ENCODE results near the gene HMGXB4.
A peak's percentile ranks its signal among the peaks of the same experiment; 100 is the strongest.

Gene HMGXB4

GRCh38 chr22:35253946-35254345 lies 3.3 kb upstream of the HMGXB4 start:
- no peak for DNase-seq (ENCODE audit: low read depth in 2 of 2, low spot score in 1 of 2)

- DNase-seq (ENCODE audit: low read depth in 2 of 2, low spot score in 1 of 2) = no peak
These were observed 332 bp upstream of the HMGXB4 start for GRCh38 chr22:35257002-35257320.

- DNase-seq (ENCODE audit: low read depth in 2 of 2, low spot score in 1 of 2) = no peak
These were observed 1.1 kb downstream of the HMGXB4 start for GRCh38 chr22:35258191-35258988.

GRCh38 chr22:35264986-35265385 lies 7.7 kb downstream of the HMGXB4 start:
- DNase-seq (ENCODE audit: low read depth in 2 of 2, low spot score in 1 of 2) = no peak

- no peak for DNase-seq (ENCODE audit: low read depth in 2 of 2, low spot score in 1 of 2)
These were observed 9.0 kb downstream of the HMGXB4 start for GRCh38 chr22:35266277-35266676.

GRCh38 chr22:35269630-35270029 lies 12.3 kb downstream of the HMGXB4 start:
- no peak for DNase-seq (ENCODE audit: low read depth in 2 of 2, low spot score in 1 of 2)

- no peak for DNase-seq (ENCODE audit: low read depth in 2 of 2, low spot score in 1 of 2)
These were observed 17.0 kb downstream of the HMGXB4 start for GRCh38 chr22:35274154-35274871.

- DNase-seq (ENCODE audit: low read depth in 2 of 2, low spot score in 1 of 2) = no peak
These were observed 18.3 kb downstream of the HMGXB4 start for GRCh38 chr22:35275580-35275979.

GRCh38 chr22:35276019-35276418 lies 18.7 kb downstream of the HMGXB4 start:
- DNase-seq (ENCODE audit: low read depth in 2 of 2, low spot score in 1 of 2) = no peak

GRCh38 chr22:35288116-35288515 lies 30.8 kb downstream of the HMGXB4 start:
- no peak for DNase-seq (ENCODE audit: low read depth in 2 of 2, low spot score in 1 of 2)

- DNase-seq (ENCODE audit: low read depth in 2 of 2, low spot score in 1 of 2) = no peak
These were observed 35.5 kb downstream of the HMGXB4 start for GRCh38 chr22:35292786-35293185.

GRCh38 chr22:35296051-35296450 lies 38.8 kb downstream of the HMGXB4 start:
- DNase-seq (ENCODE audit: low read depth in 2 of 2, low spot score in 1 of 2) = no peak

GRCh38 chr22:35299217-35299672 lies 42.0 kb downstream of the HMGXB4 start:
- no peak for DNase-seq (ENCODE audit: low read depth in 2 of 2, low spot score in 1 of 2)

GRCh38 chr22:35299673-35300499 lies 42.6 kb downstream of the HMGXB4 start, which contains the start of gene TOM1:
TOM1 (plus strand) TSS chr22:35299894; CDS start chr22:35299929, 35 bp downstream.
- DNase-seq (ENCODE audit: low read depth in 2 of 2, low spot score in 1 of 2) = peak; percentile 94

GRCh38 chr22:35301372-35301874 lies 44.1 kb downstream of the HMGXB4 start:
- no peak for DNase-seq (ENCODE audit: low read depth in 2 of 2, low spot score in 1 of 2)

GRCh38 chr22:35303029-35303624 lies 45.8 kb downstream of the HMGXB4 start:
- no peak for DNase-seq (ENCODE audit: low read depth in 2 of 2, low spot score in 1 of 2)

GRCh38 chr22:35305525-35306070 lies 48.3 kb downstream of the HMGXB4 start:
- DNase-seq (ENCODE audit: low read depth in 2 of 2, low spot score in 1 of 2) = no peak

GRCh38 chr22:35306350-35306967 lies 49.2 kb downstream of the HMGXB4 start:
- no peak for DNase-seq (ENCODE audit: low read depth in 2 of 2, low spot score in 1 of 2)

GRCh38 chr22:35307372-35307771 lies 50.1 kb downstream of the HMGXB4 start:
- no peak for DNase-seq (ENCODE audit: low read depth in 2 of 2, low spot score in 1 of 2)

- no peak for DNase-seq (ENCODE audit: low read depth in 2 of 2, low spot score in 1 of 2)
These were observed 50.6 kb downstream of the HMGXB4 start for GRCh38 chr22:35307892-35308291.

All from stimulated activated CD8-positive, alpha-beta memory T cell treated with anti-CD3 and anti-CD28 coated beads, Interleukin-4, amount 100 ng/mL, for 4 hours (primary cell).